AG08395 (cell line): ENCODE data around the gene B4GAT1.

Source experiments
- DNase-seq: peaks from one replicate; pipeline ENCODE4 v3.0.0; 2012; ENCODE audit warnings: mixed read lengths, low spot score

B4GAT1 gene

GRCh38 chr11:66302656-66303055 is 44.8 kb downstream of the B4GAT1 start:
- no peak for DNase-seq

GRCh38 chr11:66299186-66299585 is 48.2 kb downstream of the B4GAT1 start:
- no peak for DNase-seq

- DNase-seq, result no peak
These were observed 49.8 kb downstream of the B4GAT1 start for GRCh38 chr11:66297610-66298009.
